ENCODE measurements around the gene TENT4B. TPM values are rescaled to one million over a fixed set of nuclear protein-coding genes. Genes with fewer than 3 reads are reported as not detected.

TENT4B gene
- total RNA-seq, 1 donor from 2014 or later, result 14.0 TPM

GRCh38 chr16:50173316-50173715, 20.2 kb downstream of the TENT4B start:
- Histone ChIP-seq H3K4me1 (peaks cover 43% of the 10 kb centered on the region), H3K27ac (no peak overlapping the region), H3K36me3 (no peaks in the 10 kb centered on the region), H3K9me3 (no peaks in the 10 kb centered on the region), H3K4me3 (no peak overlapping the region), H3K27me3 (no peaks in the 10 kb centered on the region)
- intact Hi-C loops (cut with DNase I), result no loop called here
- DNase-seq (ENCODE audit: extremely low spot score in 2 of 2), result no peak
- no peak for TF ChIP-seq POLR2A (IDR thresholded peaks at IDR 0.05)
- no peak for TF ChIP-seq CTCF (IDR thresholded peaks at IDR 0.05)
- no peak for TF ChIP-seq POLR2AphosphoS5 (IDR thresholded peaks at IDR 0.05; ENCODE audit: insufficient read depth in 1 of 2, low read depth in 1 of 2)

GRCh38 chr16:50178491-50178941, 25.4 kb downstream of the TENT4B start:
- intact Hi-C loops (cut with DNase I), result no loop called here
- TF ChIP-seq POLR2A (IDR thresholded peaks at IDR 0.05) (no peak), CTCF (IDR thresholded peaks at IDR 0.05) (no peak), POLR2AphosphoS5 (IDR thresholded peaks at IDR 0.05; ENCODE audit: insufficient read depth in 1 of 2, low read depth in 1 of 2) (no peak)

GRCh38 chr16:50182441-50182840, 29.3 kb downstream of the TENT4B start:
- H3K4me1 ChIP-seq, result peaks cover 41% of the 10 kb centered on the region
- no peak overlapping the region for H3K4me3 ChIP-seq
- no peaks in the 10 kb centered on the region for H3K27me3 ChIP-seq
- TF ChIP-seq CTCF (IDR thresholded peaks at IDR 0.05) (no peak), POLR2A (IDR thresholded peaks at IDR 0.05) (no peak), POLR2AphosphoS5 (IDR thresholded peaks at IDR 0.05; ENCODE audit: insufficient read depth in 1 of 2, low read depth in 1 of 2) (no peak)
- intact Hi-C loops (cut with DNase I), result no loop called here
- H3K9me3 ChIP-seq, result no peaks in the 10 kb centered on the region
- no peaks in the 10 kb centered on the region for H3K36me3 ChIP-seq
- no peak for DNase-seq (ENCODE audit: extremely low spot score in 2 of 2)
- H3K27ac ChIP-seq, result no peak overlapping the region

More at GRCh38 chr16:50178491-50178941, 25.4 kb downstream of the TENT4B start:
- no peaks in the 10 kb centered on the region for H3K36me3 ChIP-seq
- DNase-seq (ENCODE audit: extremely low spot score in 2 of 2), result no peak
- no peak overlapping the region for H3K27ac ChIP-seq
- H3K4me1 ChIP-seq, result peaks cover 24% of the 10 kb centered on the region
- H3K9me3 ChIP-seq, result no peaks in the 10 kb centered on the region
- no peak overlapping the region for H3K4me3 ChIP-seq
- H3K27me3 ChIP-seq, result no peaks in the 10 kb centered on the region

GRCh38 chr16:50183316-50183715, 30.2 kb downstream of the TENT4B start:
- TF ChIP-seq CTCF (IDR thresholded peaks at IDR 0.05) (no peak), POLR2A (IDR thresholded peaks at IDR 0.05) (no peak), POLR2AphosphoS5 (IDR thresholded peaks at IDR 0.05; ENCODE audit: insufficient read depth in 1 of 2, low read depth in 1 of 2) (no peak)
- Histone ChIP-seq H3K27me3 (no peaks in the 10 kb centered on the region), H3K9me3 (no peaks in the 10 kb centered on the region), H3K36me3 (no peaks in the 10 kb centered on the region), H3K27ac (no peak overlapping the region), H3K4me3 (no peak overlapping the region), H3K4me1 (peaks cover 43% of the 10 kb centered on the region)
- DNase-seq (ENCODE audit: extremely low spot score in 2 of 2), result no peak
- intact Hi-C loops (cut with DNase I), result no loop called here

- Histone ChIP-seq H3K36me3 (no peaks in the 10 kb centered on the region), H3K27me3 (no peaks in the 10 kb centered on the region), H3K9me3 (no peaks in the 10 kb centered on the region), H3K4me1 (peaks cover 58% of the 10 kb centered on the region), H3K4me3 (no peak overlapping the region), H3K27ac (no peak overlapping the region)
- intact Hi-C loops (cut with DNase I), result no loop called here
- TF ChIP-seq CTCF (IDR thresholded peaks at IDR 0.05) (no peak), POLR2A (IDR thresholded peaks at IDR 0.05) (no peak), POLR2AphosphoS5 (IDR thresholded peaks at IDR 0.05; ENCODE audit: insufficient read depth in 1 of 2, low read depth in 1 of 2) (no peak)
- no peak for DNase-seq (ENCODE audit: extremely low spot score in 2 of 2)
These were observed 31.9 kb downstream of the TENT4B start for GRCh38 chr16:50185005-50185505.
